Measurements from ENCODE around the gene TDRD9.

Gene TDRD9

GRCh38 chr14:104090071-104090748, 162.0 kb downstream of the TDRD9 start:
- no peak for TF ChIP-seq CTCF (IDR thresholded peaks at IDR 0.05)

DNA sequence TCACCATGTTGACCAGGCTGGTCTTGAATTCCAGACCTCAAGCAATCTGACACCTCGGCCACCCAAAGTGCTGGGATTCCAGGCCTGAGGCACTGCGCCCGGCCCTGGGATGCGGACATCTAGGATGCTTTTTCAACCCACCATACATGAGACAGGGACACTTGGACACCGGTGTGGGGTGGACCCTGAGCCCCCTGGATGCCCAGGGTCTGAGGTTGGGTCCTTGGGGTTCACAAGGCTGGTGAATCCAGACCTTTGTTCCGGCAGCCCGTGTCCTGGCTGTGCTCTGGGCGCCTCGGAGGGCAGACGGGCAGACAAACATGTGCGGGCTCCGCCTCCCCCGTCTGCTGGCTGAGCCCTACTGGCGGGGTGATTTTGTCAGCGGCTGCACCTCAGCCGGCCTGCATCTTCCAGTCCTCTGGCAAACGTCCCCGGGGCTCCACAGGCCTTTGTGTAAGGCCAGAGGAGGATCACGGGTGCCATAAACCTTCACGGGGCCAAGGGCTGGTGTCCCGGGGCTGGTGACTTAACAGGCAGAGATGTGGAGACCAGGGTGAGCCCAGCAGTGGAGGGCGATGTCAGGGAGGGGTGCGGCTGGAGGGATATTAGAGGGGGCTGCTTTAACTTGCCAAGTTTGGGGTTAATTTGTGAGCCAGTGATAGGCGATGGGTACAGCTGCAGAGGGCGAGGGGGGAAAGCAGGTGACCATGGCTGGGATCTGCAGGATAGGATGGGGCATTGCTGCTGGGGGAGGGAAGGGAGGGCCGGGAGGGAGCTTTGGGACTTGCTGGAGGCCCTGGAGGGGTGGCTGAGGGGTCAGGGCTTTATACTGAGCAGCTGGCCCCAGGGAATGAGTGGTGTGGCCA, 163.0 kb downstream of the TDRD9 start:
- TF ChIP-seq CTCF (IDR thresholded peaks at IDR 0.05) = no peak

DNA sequence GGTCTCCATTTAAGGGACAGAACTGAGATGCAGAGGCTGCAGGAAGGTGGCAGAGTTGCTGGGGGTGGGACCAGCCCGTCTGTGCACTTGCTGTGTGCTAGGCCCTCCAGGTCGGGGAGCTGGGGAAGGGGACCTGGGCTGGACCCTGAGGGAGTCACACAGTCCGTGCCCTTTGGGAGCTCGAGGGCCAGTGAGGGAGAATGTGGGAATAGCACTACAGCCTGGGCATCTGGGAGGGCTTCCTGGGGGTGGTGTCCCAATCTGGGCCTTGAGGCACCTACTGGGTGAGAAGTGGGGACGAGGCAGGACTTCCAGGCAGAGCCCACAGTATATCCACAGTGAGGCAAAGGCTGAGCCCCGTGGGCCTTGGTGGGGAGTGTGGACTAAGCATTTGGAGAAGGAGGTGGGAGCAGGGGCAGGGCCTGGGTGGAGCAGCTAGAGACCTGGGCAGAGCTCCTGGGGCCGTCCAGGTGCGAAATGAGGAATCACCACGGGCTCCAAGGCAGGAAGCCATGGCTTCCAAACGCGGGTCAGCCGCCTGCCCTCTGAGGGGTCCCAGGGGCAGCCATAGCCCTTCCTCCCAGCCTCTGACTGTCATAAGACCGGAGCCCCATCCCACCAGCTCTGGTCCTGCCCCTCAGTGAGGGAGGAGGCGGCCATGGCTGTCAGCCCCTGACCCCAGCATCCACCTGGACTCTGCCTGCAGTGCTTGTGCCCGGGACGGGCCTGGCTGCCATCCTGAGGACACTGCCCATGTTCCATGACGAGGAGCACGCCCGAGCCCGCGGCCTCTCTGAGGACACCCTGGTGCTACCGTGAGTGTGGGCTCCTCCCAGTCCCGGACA, 163.9 kb downstream of the TDRD9 start:
- TF ChIP-seq CTCF (IDR thresholded peaks at IDR 0.05) = no peak

- no peak for TF ChIP-seq CTCF (IDR thresholded peaks at IDR 0.05)
These were observed 164.7 kb downstream of the TDRD9 start for GRCh38 chr14:104092931-104093365.

GRCh38 chr14:104093366-104094055, 165.3 kb downstream of the TDRD9 start:
- no peak for TF ChIP-seq CTCF (IDR thresholded peaks at IDR 0.05)

DNA sequence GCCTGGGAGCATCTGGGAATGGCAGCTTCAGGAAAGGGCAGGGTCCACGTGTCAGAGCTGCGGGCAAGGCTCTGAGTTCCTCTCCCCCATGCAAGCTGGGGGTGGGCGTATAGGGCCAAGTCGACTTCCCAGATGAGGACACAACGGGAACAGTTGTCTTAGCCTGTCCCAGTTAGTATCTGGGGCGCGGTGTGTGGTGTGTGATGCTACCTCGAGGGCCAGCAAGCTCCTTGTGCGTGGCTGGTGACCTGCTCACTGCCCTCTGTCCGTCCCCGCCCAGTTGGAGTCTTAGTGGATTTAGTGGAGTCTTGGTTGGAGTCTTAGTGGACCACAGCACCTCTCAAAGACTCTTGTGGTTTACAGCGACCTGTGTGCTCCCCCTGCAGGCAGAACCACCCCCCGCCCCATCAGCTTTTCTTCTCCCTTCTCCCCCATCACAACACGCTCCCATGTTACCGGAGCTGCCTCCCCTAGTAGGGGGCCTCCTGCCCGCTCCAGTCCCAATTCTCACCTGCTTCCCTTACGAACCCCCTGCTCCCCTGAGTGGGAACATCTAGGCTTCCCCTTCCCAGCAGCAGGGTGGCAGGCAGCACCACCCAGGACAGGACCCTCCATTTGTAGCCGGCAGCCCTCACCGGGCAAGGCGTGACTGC, 165.9 kb downstream of the TDRD9 start:
- no peak for TF ChIP-seq CTCF (IDR thresholded peaks at IDR 0.05)

Measured in LNCAP (cell line).